Mesenchymal stem cell (in vitro differentiated cells and primary cell): Measurements from ENCODE around the gene TSPAN9.

ENCODE experiments used
- DNase-seq: peaks from one replicate; pipeline ENCODE4 v3.0.0-alpha.2; 2013
- H2AFZ ChIP-seq: one replicate; pipeline ENCODE4 v1.6.1; 2013; ENCODE audit warnings: low read depth, mild to moderate bottlenecking, control low read depth, inconsistent platforms, low read length, moderate library complexity
- H2AK5ac ChIP-seq: 2 replicates; pipeline ENCODE4 v1.6.1; 2013; ENCODE audit warnings: low read length, moderate library complexity, mild to moderate bottlenecking, inconsistent platforms; ENCODE audit not compliant: severe bottlenecking
- H2BK120ac ChIP-seq: one replicate; pipeline ENCODE4 v1.6.1; 2013; ENCODE audit warnings: low read depth, mild to moderate bottlenecking, inconsistent platforms, low read length, moderate library complexity
- H2BK12ac ChIP-seq, 2 experiments: one replicate each; pipeline ENCODE4 v1.6.1; 2013; ENCODE audit warnings: inconsistent platforms in 2 of 2, low read length in 2 of 2, mild to moderate bottlenecking in 2 of 2, moderate library complexity in 2 of 2, control low read depth in 1 of 2
- H2BK15ac ChIP-seq: one replicate; pipeline ENCODE4 v1.6.1; 2013; ENCODE audit warnings: mild to moderate bottlenecking, low read depth, inconsistent platforms; ENCODE audit not compliant: poor library complexity, severe bottlenecking
- H2BK5ac ChIP-seq: 2 replicates; pipeline ENCODE4 v1.6.1; 2013; ENCODE audit warnings: low read depth, mild to moderate bottlenecking, low read length, control low read depth, inconsistent platforms; ENCODE audit not compliant: poor library complexity, severe bottlenecking
- H3K14ac ChIP-seq, 2 experiments: one replicate each; pipeline ENCODE4 v1.6.1; 2013; ENCODE audit warnings: inconsistent platforms in 2 of 2, low read length in 2 of 2, control low read depth in 1 of 2, mild to moderate bottlenecking in 1 of 2, moderate library complexity in 1 of 2
- H3K18ac ChIP-seq, 2 experiments: one replicate each; pipeline ENCODE4 v1.6.1; 2013; ENCODE audit warnings: inconsistent platforms in 2 of 2, low read length in 2 of 2, control low read depth in 1 of 2, low read depth in 1 of 2, mild to moderate bottlenecking in 1 of 2
- H3K23ac ChIP-seq, 2 experiments: one replicate each; pipeline ENCODE4 v1.6.1; 2013; ENCODE audit warnings: inconsistent platforms in 2 of 2, low read length in 2 of 2, mild to moderate bottlenecking in 2 of 2, moderate library complexity in 2 of 2, control low read depth in 1 of 2
- H3K27ac ChIP-seq: 2 replicates; pipeline ENCODE4 v1.5.1; 2013; ENCODE audit warnings: mild to moderate bottlenecking, moderate library complexity, low read length, control low read depth, inconsistent platforms; ENCODE audit not compliant: poor library complexity, severe bottlenecking
- H3K27me3 ChIP-seq, 2 experiments: 2 replicates each; pipeline versions ENCODE4 v1.6.1 to v1.7.0; 2013; ENCODE audit warnings: low read length in 2 of 2, mild to moderate bottlenecking in 2 of 2, moderate library complexity in 2 of 2, control low read depth in 1 of 2, inconsistent platforms in 1 of 2; ENCODE audit not compliant: control insufficient read depth in 1 of 2, insufficient read depth in 1 of 2
- H3K36me3 ChIP-seq, 2 experiments: 2 replicates each; pipeline versions ENCODE4 v1.6.1 to v1.7.0; 2013; ENCODE audit warnings: low read length in 2 of 2, control low read depth in 1 of 2, inconsistent platforms in 1 of 2, low read depth in 1 of 2, mild to moderate bottlenecking in 1 of 2; ENCODE audit not compliant: insufficient read depth in 2 of 2, control insufficient read depth in 1 of 2
- H3K4ac ChIP-seq, 2 experiments: one replicate each; pipeline ENCODE4 v1.6.1; 2013; ENCODE audit warnings: inconsistent platforms in 2 of 2, low read length in 2 of 2, mild to moderate bottlenecking in 2 of 2, moderate library complexity in 2 of 2, control low read depth in 1 of 2, low read depth in 1 of 2
- H3K4me1 ChIP-seq: 2 replicates; pipeline ENCODE4 v1.6.1; 2013; ENCODE audit warnings: low read depth, low read length, control low read depth; ENCODE audit not compliant: control insufficient read depth, insufficient read depth
- H3K4me2 ChIP-seq: 2 replicates; pipeline ENCODE4 v1.6.1; 2013; ENCODE audit warnings: low read length, mild to moderate bottlenecking, inconsistent platforms; ENCODE audit not compliant: poor library complexity, severe bottlenecking
- H3K4me3 ChIP-seq, 2 experiments: 2 replicates each; pipeline versions ENCODE4 v1.5.1 to v1.7.0; 2013; ENCODE audit warnings: low read length in 2 of 2, mild to moderate bottlenecking in 2 of 2, control low read depth in 1 of 2, low read depth in 1 of 2; ENCODE audit not compliant: insufficient read depth in 1 of 2
- H3K79me1 ChIP-seq: replicated peaks from 2 replicates; pipeline ENCODE4 v1.6.1; 2013; ENCODE audit warnings: mild to moderate bottlenecking, control low read depth, low read length, inconsistent platforms; ENCODE audit not compliant: poor library complexity, severe bottlenecking
- H3K9ac ChIP-seq: 2 replicates; pipeline ENCODE4 v1.7.0; 2013; ENCODE audit warnings: mild to moderate bottlenecking, low read length, moderate library complexity
- H3K9me3 ChIP-seq: 2 replicates; pipeline ENCODE4 v1.7.0; 2013; ENCODE audit warnings: mild to moderate bottlenecking, low read length; ENCODE audit not compliant: control insufficient read depth
- H4K8ac ChIP-seq: one replicate; pipeline ENCODE4 v1.6.1; 2013; ENCODE audit warnings: inconsistent platforms, mild to moderate bottlenecking, low read length, moderate library complexity
- H4K91ac ChIP-seq: one replicate; pipeline ENCODE4 v1.6.1; 2013; ENCODE audit warnings: mild to moderate bottlenecking, low read length, inconsistent platforms
- WGBS: methylation state at CpG from one replicate; pipeline ENCODE4 v1.1.7; 2013; ENCODE audit warnings: mixed read lengths; 5-methylcytosine and 5-hydroxymethylcytosine counted together

TSPAN9 gene

GRCh38 chr12:3192221-3192620 is 115.0 kb downstream of the TSPAN9 start:
- no peak overlapping the region for H3K14ac ChIP-seq
- no peak overlapping the region for H2BK15ac ChIP-seq
- DNase-seq = no peak
- no peak overlapping the region for H2AFZ ChIP-seq
- H2BK5ac ChIP-seq = no peak overlapping the region
- peaks cover 15% of the 10 kb centered on the region for H3K4me1 ChIP-seq
- H3K27ac ChIP-seq = no peak overlapping the region
- no peak overlapping the region for H4K8ac ChIP-seq
- no peak overlapping the region for H2AK5ac ChIP-seq
- peaks cover 0 to 40% of the 10 kb centered on the region in 2 experiments for H3K27me3 ChIP-seq
- H3K4ac ChIP-seq = no peak overlapping the region
- no peaks in the 10 kb centered on the region for H3K9me3 ChIP-seq
- peaks cover 35% of the 10 kb centered on the region for H3K79me1 ChIP-seq
- H4K91ac ChIP-seq = no peak overlapping the region
- H2BK12ac ChIP-seq = no peak overlapping the region
- no peak overlapping the region for H3K4me2 ChIP-seq
- H3K36me3 ChIP-seq = peaks cover 0 to 17% of the 10 kb centered on the region in 2 experiments
- H3K9ac ChIP-seq = no peak overlapping the region
- H3K4me3 ChIP-seq = no peak overlapping the region
- no peak overlapping the region for H2BK120ac ChIP-seq
- WGBS = 92% methylated on average over 10 of the region's 10 CpGs
- no peak overlapping the region for H3K23ac ChIP-seq
- no peak overlapping the region for H3K18ac ChIP-seq

- no peak overlapping the region for H3K27ac ChIP-seq
- peaks cover 14% of the 10 kb centered on the region for H3K4me1 ChIP-seq
- no peaks in the 10 kb centered on the region for H3K9me3 ChIP-seq
- H2BK15ac ChIP-seq = no peak overlapping the region
- no peak overlapping the region for H3K18ac ChIP-seq
- no peak overlapping the region for H3K9ac ChIP-seq
- peaks cover 0 to 13% of the 10 kb centered on the region in 2 experiments for H3K36me3 ChIP-seq
- no peak overlapping the region for H2BK120ac ChIP-seq
- no peak overlapping the region for H4K91ac ChIP-seq
- no peak overlapping the region for H2AK5ac ChIP-seq
- H3K14ac ChIP-seq = no peak overlapping the region
- no peak overlapping the region for H2BK12ac ChIP-seq
- H3K4me3 ChIP-seq = no peak overlapping the region
- no peak for DNase-seq
- H3K27me3 ChIP-seq = peaks cover 0 to 42% of the 10 kb centered on the region in 2 experiments
- H3K4me2 ChIP-seq = no peak overlapping the region
- WGBS = 95% methylated on average over 7 of the region's 7 CpGs
- H2BK5ac ChIP-seq = no peak overlapping the region
- peaks cover 32% of the 10 kb centered on the region for H3K79me1 ChIP-seq
- no peak overlapping the region for H3K23ac ChIP-seq
- H4K8ac ChIP-seq = no peak overlapping the region
- H2AFZ ChIP-seq = no peak overlapping the region
- H3K4ac ChIP-seq = no peak overlapping the region
Measured at GRCh38 chr12:3193131-3193530, 116.0 kb downstream of the TSPAN9 start.

- H3K4me3 ChIP-seq = no peak overlapping the region
- no peak overlapping the region for H3K23ac ChIP-seq
- no peak overlapping the region for H3K4me2 ChIP-seq
- peaks cover 0 to 10% of the 10 kb centered on the region in 2 experiments for H3K36me3 ChIP-seq
- H2BK12ac ChIP-seq = no peak overlapping the region
- no peak overlapping the region for H3K4ac ChIP-seq
- no peak overlapping the region for H3K18ac ChIP-seq
- no peaks in the 10 kb centered on the region for H3K9me3 ChIP-seq
- no peak for DNase-seq
- 80% methylated on average over 5 of the region's 5 CpGs for WGBS
- no peak overlapping the region for H2BK120ac ChIP-seq
- H3K27me3 ChIP-seq = peaks cover 0 to 42% of the 10 kb centered on the region in 2 experiments
- H3K79me1 ChIP-seq = peaks cover 27% of the 10 kb centered on the region
- H2BK15ac ChIP-seq = no peak overlapping the region
- H4K91ac ChIP-seq = no peak overlapping the region
- H3K14ac ChIP-seq = no peak overlapping the region
- H3K4me1 ChIP-seq = peaks cover 10% of the 10 kb centered on the region
- H2BK5ac ChIP-seq = no peak overlapping the region
- no peak overlapping the region for H3K9ac ChIP-seq
- H2AK5ac ChIP-seq = no peak overlapping the region
- H2AFZ ChIP-seq = no peak overlapping the region
- no peak overlapping the region for H4K8ac ChIP-seq
- no peak overlapping the region for H3K27ac ChIP-seq
Measured at GRCh38 chr12:3193755-3194154, 116.6 kb downstream of the TSPAN9 start.

GRCh38 chr12:3195337-3195736 is 118.2 kb downstream of the TSPAN9 start:
- Histone ChIP-seq H2BK15ac (no peak overlapping the region), H3K4ac (no peak overlapping the region), H2BK12ac (no peak overlapping the region), H3K27ac (no peak overlapping the region), H2AK5ac (no peak overlapping the region), H3K4me3 (no peak overlapping the region), H3K4me2 (no peak overlapping the region), H4K91ac (no peak overlapping the region), H3K79me1 (peaks cover 21% of the 10 kb centered on the region), H2BK5ac (no peak overlapping the region), H3K36me3 (peaks cover 0 to 4% of the 10 kb centered on the region in 2 experiments), H3K9ac (no peak overlapping the region), H3K23ac (no peak overlapping the region), H3K18ac (no peak overlapping the region), H2BK120ac (no peak overlapping the region), H3K9me3 (no peaks in the 10 kb centered on the region), H3K27me3 (peaks cover 0 to 55% of the 10 kb centered on the region in 2 experiments), H2AFZ (no peak overlapping the region), H4K8ac (no peak overlapping the region), H3K4me1 (peaks cover 11% of the 10 kb centered on the region), H3K14ac (no peak overlapping the region)
- no peak for DNase-seq
- 89% methylated on average over 3 of the region's 3 CpGs for WGBS
